ENCODE results near the gene SMAD2.

GRCh38 chr18:47936952-47937351, 6.5 kb upstream of the SMAD2 start:
- TF ChIP-seq POLR2A (IDR thresholded peaks at IDR 0.05; ENCODE audit: low read depth, low read length) (no peak), POLR2AphosphoS5 (IDR thresholded peaks at IDR 0.05; ENCODE audit: low read depth, low read length) (no peak)
